IgD-negative memory B cell (primary cell): Measurements from ENCODE around the gene USP5. TPM values are rescaled to one million over a fixed set of nuclear protein-coding genes. Genes with fewer than 3 reads are reported as not detected.
"Not testable (repeated sequence)": the region's sequence is repeated elsewhere in the genome, so short reads cannot be mapped to it uniquely, and the experiment has no call there.

Experiments used
- H3K27ac Mint-ChIP-seq, 3 donors: one replicate each; pipeline ENCODE4 v1.8.0; 2020 to 2022; ENCODE audit warnings: mild to moderate bottlenecking in 3 of 3, mixed read lengths in 3 of 3, moderate library complexity in 1 of 3
- H3K27me3 Mint-ChIP-seq: one replicate; pipeline ENCODE4 v1.8.0; 2021; ENCODE audit warnings: mixed read lengths
- H3K36me3 Mint-ChIP-seq: one replicate; pipeline ENCODE4 v1.8.0; 2020; ENCODE audit warnings: mild to moderate bottlenecking, mixed read lengths
- H3K4me1 Mint-ChIP-seq, 3 donors: one replicate each; pipeline ENCODE4 v1.8.0; 2020 to 2022; ENCODE audit warnings: mixed read lengths in 3 of 3, mild to moderate bottlenecking in 1 of 3
- H3K4me3 Mint-ChIP-seq, 4 donors: one replicate each; pipeline ENCODE4 v1.8.0; 2020 to 2022; ENCODE audit warnings: mild to moderate bottlenecking in 4 of 4, mixed read lengths in 4 of 4, moderate library complexity in 3 of 4
- H3K9me3 Mint-ChIP-seq, 3 donors: one replicate each; pipeline ENCODE4 v1.8.0; 2020 to 2021; ENCODE audit warnings: mixed read lengths in 3 of 3, mild to moderate bottlenecking in 1 of 3
- polyA plus RNA-seq: library from polyadenylated mRNA; unstranded; fragments of 300-500 nt; fragmentation: Illumina TruSeq; gene quantifications from one replicate; pipeline ENCODE4 v1.2.3, GENCODE V29; 2021

The USP5 gene
- polyA plus RNA-seq, 1 donor from 2014 or later, result 33.2 TPM

- peaks cover 8 to 14% (median 14%) of the 10 kb centered on the region in 3 donors for H3K4me1 Mint-ChIP-seq
- no peaks in the 10 kb centered on the region for H3K9me3 Mint-ChIP-seq
- no peak overlapping the region for H3K27ac Mint-ChIP-seq
- peaks cover 13% of the 10 kb centered on the region for H3K36me3 Mint-ChIP-seq
- H3K27me3 Mint-ChIP-seq, result no peaks in the 10 kb centered on the region
- no peak overlapping the region for H3K4me3 Mint-ChIP-seq
Observed at GRCh38 chr12:6855322-6855721, 3.4 kb downstream of the USP5 start.

DNA sequence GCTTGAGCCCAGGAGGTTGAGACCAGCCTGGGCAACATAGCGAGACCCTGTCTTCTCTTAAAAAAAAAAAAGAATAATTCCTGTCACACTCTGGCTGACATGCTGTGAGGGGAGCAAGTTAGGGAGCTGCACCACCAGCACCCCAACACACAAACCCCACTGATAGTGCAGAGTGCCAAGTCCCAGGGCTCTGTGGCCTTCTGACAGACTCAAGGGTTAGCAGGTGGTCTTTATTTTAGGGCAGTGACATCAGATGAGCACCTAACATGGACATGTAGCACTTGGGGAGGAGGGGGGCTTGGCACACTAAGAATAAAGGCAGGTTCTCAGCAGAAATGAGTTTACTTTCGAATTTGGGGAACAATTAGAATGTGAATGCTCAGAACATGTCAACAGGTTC is 6.8 kb downstream of the USP5 start:
- H3K27me3 Mint-ChIP-seq, result no peaks in the 10 kb centered on the region
- H3K36me3 Mint-ChIP-seq, result peaks cover 13% of the 10 kb centered on the region
- no peak overlapping the region for H3K4me3 Mint-ChIP-seq
- H3K4me1 Mint-ChIP-seq, result peaks cover 2 to 6% (median 2%) of the 10 kb centered on the region in 3 donors
- no peak overlapping the region for H3K27ac Mint-ChIP-seq
- no peaks in the 10 kb centered on the region for H3K9me3 Mint-ChIP-seq

GRCh38 chr12:6860116-6860515 is 8.2 kb downstream of the USP5 start:
- peaks cover 13% of the 10 kb centered on the region for H3K36me3 Mint-ChIP-seq
- H3K4me3 Mint-ChIP-seq, result peak overlapping the region in 1 of 4 donors; percentile 14
- no peaks in the 10 kb centered on the region for H3K9me3 Mint-ChIP-seq
- H3K4me1 Mint-ChIP-seq, result peaks cover 0 to 5% (median 2%) of the 10 kb centered on the region in 3 donors
- H3K27me3 Mint-ChIP-seq, result no peaks in the 10 kb centered on the region
- H3K27ac Mint-ChIP-seq, result no peak overlapping the region

DNA sequence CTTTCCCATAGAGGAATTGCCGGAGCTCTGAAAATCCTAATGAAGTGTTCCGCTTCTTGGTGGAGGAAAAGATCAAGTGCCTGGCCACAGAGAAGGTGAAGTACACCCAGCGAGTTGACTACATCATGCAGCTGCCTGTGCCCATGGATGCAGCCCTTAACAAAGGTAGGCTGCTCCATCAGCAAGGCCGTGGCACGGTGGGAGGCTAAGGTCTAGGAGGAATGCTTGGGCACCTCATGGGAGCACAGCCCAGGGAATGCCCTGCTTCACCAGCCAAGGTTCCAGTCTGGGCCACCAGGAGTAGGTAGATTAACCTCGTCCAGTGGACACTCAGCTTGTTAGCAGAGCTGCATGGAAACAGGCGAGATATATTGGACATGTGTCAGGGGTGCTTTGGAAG is 9.0 kb downstream of the USP5 start:
- Mint-ChIP-seq H3K4me1 (peaks cover 0 to 5% (median 2%) of the 10 kb centered on the region in 3 donors), H3K9me3 (no peaks in the 10 kb centered on the region), H3K36me3 (peaks cover 10% of the 10 kb centered on the region), H3K27ac (no peak overlapping the region), H3K27me3 (no peaks in the 10 kb centered on the region), H3K4me3 (peak overlapping the region in 1 of 4 donors; percentile 74)

DNA sequence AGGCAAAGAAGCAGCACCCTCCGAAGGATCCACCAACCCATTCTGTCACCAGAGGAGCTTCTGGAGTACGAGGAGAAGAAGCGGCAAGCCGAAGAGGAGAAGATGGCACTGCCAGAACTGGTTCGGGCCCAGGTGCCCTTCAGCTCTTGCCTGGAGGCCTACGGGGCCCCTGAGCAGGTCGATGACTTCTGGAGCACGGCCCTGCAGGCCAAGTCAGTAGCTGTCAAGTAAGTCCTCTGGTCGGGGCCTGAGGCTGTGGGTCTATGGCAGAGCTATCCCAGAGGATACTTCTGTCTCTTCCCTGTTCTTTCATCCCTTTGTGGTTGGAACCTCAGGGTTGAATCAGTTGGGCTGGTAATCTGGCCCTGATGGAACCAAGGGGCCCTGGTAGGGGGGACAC is 9.4 kb downstream of the USP5 start:
- H3K4me3 Mint-ChIP-seq, result peak overlapping the region in 1 of 4 donors; percentile 74
- H3K9me3 Mint-ChIP-seq, result no peaks in the 10 kb centered on the region
- H3K4me1 Mint-ChIP-seq, result peaks cover under 1 to 5% (median 2%) of the 10 kb centered on the region in 3 donors
- peaks cover 10% of the 10 kb centered on the region for H3K36me3 Mint-ChIP-seq
- H3K27ac Mint-ChIP-seq, result no peak overlapping the region
- no peaks in the 10 kb centered on the region for H3K27me3 Mint-ChIP-seq

- Mint-ChIP-seq H3K9me3 (no peaks in the 10 kb centered on the region), H3K4me1 (peaks cover 0 to 3% (median 0%) of the 10 kb centered on the region in 3 donors), H3K4me3 (peak overlapping the region in 1 of 4 donors; percentile 43), H3K36me3 (peaks cover 2% of the 10 kb centered on the region), H3K27ac (no peak overlapping the region), H3K27me3 (no peaks in the 10 kb centered on the region)
Observed at GRCh38 chr12:6863033-6863432, 11.1 kb downstream of the USP5 start.

- peaks cover 2% of the 10 kb centered on the region for H3K36me3 Mint-ChIP-seq
- H3K9me3 Mint-ChIP-seq, result no peaks in the 10 kb centered on the region
- no peak overlapping the region for H3K27ac Mint-ChIP-seq
- peak overlapping the region in 3 of 4 donors; percentile 17 to 52 (median 41) for H3K4me3 Mint-ChIP-seq
- peaks cover 4 to 8% (median 5%) of the 10 kb centered on the region in 3 donors for H3K4me1 Mint-ChIP-seq
- no peaks in the 10 kb centered on the region for H3K27me3 Mint-ChIP-seq
Observed at GRCh38 chr12:6863586-6864321, 11.8 kb downstream of the USP5 start.

- H3K36me3 Mint-ChIP-seq, H3K9me3 Mint-ChIP-seq, H3K27me3 Mint-ChIP-seq: not testable (repeated sequence)
- Mint-ChIP-seq H3K4me1 (peaks cover 14 to 17% (median 15%) of the 10 kb centered on the region in 3 donors), H3K4me3 (peak overlapping the region in 3 of 4 donors; percentile 12 to 77 (median 64)), H3K27ac (peak overlapping the region in 2 of 3 donors; percentile 26 to 39)
Observed at GRCh38 chr12:6865307-6865706, 13.4 kb downstream of the USP5 start.

DNA sequence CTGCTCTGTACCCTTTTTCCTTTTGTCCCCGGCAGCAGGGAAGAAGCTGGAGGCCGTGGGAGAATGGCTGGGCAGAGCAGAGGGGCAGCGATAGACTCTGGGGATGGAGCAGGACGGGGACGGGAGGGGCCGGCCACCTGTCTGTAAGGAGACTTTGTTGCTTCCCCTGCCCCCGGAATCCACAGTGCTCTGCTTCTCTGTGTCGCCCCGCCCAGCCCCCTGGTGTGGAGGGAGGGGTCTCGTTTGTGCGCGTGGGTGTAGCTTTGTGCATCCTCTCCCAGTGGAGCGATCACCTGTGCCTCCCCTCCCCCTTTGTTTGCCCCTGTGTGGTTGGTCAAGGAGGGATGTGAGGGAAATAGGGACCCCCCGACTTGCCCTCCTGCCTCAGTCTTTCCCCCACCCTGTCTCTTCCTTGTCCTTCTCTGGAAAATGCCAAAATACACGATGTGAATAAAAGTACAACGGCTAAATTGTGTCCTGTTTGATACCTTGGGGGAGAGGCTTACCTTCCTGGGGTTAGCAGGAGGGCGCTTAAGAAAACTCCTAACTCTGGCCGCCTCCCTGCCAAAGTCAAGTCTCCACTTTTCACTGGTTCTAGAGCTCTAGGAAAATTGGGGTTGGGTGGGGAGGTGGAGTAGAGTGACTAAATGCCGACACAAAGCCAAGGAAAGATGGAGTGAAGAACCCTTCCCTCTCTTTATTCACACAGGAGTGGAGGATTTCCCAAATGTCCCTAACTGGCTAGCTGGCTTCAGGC is 14.4 kb downstream of the USP5 start:
- H3K4me1 Mint-ChIP-seq, result peaks cover 14 to 24% (median 24%) of the 10 kb centered on the region in 3 donors
- H3K36me3 Mint-ChIP-seq, result no peaks in the 10 kb centered on the region

GRCh38 chr12:6866920-6867412 is 15.0 kb downstream of the USP5 start:
- Mint-ChIP-seq H3K4me1 (peaks cover 18 to 29% (median 27%) of the 10 kb centered on the region in 3 donors), H3K9me3 (no peaks in the 10 kb centered on the region), H3K36me3 (no peaks in the 10 kb centered on the region), H3K27me3 (no peaks in the 10 kb centered on the region), H3K4me3 (peak overlapping the region; percentile 93 to 98 (median 94)), H3K27ac (peak overlapping the region; percentile 8 to 79 (median 78))

More for the DNA sequence above, 14.4 kb downstream of the USP5 start:
- H3K27ac Mint-ChIP-seq, result peak overlapping the region in 2 of 3 donors; percentile 8 to 79
- peak overlapping the region; percentile 93 to 98 (median 94) for H3K4me3 Mint-ChIP-seq
- no peaks in the 10 kb centered on the region for H3K9me3 Mint-ChIP-seq
- no peaks in the 10 kb centered on the region for H3K27me3 Mint-ChIP-seq

DNA sequence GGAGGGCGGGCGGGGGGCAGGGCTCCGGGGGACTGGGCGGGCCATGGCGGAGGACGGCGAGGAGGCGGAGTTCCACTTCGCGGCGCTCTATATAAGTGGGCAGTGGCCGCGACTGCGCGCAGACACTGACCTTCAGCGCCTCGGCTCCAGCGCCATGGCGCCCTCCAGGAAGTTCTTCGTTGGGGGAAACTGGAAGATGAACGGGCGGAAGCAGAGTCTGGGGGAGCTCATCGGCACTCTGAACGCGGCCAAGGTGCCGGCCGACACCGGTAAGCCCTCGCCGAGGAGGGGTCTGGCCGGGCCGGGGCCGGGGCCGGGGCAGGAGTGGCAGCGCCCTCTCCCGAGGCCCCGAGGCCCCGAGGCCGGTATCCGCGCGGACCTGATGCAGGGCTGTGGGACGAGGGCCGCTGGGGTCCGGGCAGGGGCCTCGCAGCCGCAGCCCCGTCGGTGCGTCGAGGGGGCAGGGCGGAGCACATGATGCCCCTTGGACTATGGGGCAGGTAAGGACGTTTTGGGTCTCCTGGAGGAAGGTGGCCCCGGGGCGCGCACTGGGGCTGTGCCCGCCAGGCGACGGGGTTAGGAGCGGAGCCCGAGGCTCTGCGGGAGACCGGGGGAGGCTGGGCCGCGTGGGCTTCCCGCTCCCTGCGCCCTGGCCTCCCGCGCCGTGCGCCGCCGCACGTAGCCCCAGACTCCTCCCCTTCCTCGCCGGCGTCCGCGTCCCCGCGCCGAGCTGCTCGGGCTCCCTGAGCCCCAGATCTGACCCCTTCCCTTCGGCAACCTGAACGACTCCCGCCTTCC is 15.7 kb downstream of the USP5 start, which contains the start of gene TPI1:
Gene TPI1, plus strand, starts transcription at position 119 of the 798 bp plus-strand sequence. Its CDS starts 36 bp downstream, at position 155.
- Mint-ChIP-seq H3K4me3 (peak within 1 kb of the TSS; percentile 93 to 98 (median 96)), H3K9me3 (no peaks in the 10 kb centered on the region)

DNA sequence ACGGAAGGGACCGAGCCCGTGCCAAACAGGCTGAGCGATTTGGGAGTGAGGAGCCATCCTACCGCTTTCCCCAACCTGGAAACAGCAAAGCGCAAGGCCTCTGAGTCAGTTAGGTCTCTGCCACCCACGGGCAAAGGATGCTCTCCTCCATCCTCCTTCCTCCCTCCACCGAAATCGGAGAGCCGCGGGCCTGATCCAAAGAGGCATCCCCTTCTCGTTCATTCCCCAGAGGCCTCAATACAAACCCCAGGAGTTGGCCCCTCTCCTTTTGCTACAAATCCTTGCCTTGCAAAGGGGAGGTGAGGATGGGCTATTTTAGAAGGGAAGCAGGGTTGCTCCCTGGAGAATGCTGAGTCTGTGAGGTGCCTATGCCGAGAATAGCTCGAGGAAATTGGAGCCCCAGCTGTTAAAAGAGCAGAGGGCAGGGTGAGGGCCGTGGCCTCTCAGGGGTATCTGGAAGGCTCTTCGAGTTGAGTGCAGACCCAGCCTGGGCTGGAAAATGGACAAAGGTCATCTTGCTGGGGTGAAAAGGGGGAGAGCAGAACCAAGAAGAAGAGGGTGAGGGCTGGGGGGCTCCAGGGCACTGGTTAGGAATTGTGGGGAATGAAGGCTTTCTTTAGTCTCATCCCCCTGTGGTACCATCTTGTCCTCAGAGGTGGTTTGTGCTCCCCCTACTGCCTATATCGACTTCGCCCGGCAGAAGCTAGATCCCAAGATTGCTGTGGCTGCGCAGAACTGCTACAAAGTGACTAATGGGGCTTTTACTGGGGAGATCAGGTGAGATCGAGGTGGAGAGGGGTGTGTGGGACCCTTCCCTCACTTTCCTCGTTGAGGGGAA is 16.5 kb downstream of the USP5 start:
- H3K9me3 Mint-ChIP-seq, result no peaks in the 10 kb centered on the region
- H3K36me3 Mint-ChIP-seq, result peaks cover 1% of the 10 kb centered on the region
- no peaks in the 10 kb centered on the region for H3K27me3 Mint-ChIP-seq
- peak overlapping the region; percentile 83 to 98 (median 84) for H3K27ac Mint-ChIP-seq
- peak overlapping the region; percentile 91 to 98 (median 94) for H3K4me3 Mint-ChIP-seq
- peaks cover 23 to 33% (median 33%) of the 10 kb centered on the region in 3 donors for H3K4me1 Mint-ChIP-seq

More for the DNA sequence above, 15.7 kb downstream of the USP5 start, which contains the start of gene TPI1:
- no peaks in the 10 kb centered on the region for H3K27me3 Mint-ChIP-seq
- H3K4me1 Mint-ChIP-seq, result peaks cover 23 to 33% (median 33%) of the 10 kb centered on the region in 3 donors
- peaks cover 1% of the 10 kb centered on the region for H3K36me3 Mint-ChIP-seq
- H3K27ac Mint-ChIP-seq, result peak within 1 kb of the TSS; percentile 84 to 98 (median 90)

DNA sequence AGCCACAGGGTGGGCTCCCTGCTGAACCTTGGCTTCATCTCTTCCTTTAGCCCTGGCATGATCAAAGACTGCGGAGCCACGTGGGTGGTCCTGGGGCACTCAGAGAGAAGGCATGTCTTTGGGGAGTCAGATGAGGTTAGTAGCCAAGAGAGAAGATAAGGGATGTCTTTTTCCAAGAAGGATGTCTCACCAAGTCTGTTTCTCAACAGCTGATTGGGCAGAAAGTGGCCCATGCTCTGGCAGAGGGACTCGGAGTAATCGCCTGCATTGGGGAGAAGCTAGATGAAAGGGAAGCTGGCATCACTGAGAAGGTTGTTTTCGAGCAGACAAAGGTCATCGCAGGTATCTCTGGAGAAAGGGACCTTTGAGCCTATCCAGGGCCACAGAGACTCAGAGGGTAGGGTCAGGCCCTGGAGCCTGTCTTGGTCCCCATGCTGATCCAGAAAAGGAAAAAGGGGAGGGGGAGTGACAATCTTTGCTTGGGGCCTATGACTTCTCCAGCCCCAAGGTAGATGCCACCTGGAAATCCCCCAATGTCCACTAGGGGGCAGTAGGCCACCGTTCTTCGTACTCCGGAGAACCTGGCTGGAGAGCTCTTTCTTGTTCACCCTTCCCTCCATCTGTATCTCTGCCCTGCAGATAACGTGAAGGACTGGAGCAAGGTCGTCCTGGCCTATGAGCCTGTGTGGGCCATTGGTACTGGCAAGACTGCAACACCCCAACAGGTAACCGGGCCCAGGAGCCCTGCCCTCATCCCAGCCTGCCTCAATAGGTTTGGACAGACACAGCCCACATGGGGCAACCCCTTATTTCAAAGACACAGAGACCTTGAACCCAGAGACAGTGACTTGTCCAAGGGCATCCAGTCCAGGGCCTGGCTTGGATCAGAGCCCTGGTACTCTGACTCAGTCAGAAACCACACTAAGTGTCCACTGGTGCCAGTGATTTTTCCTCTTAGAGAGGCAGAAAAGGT is 17.4 kb downstream of the USP5 start:
- Mint-ChIP-seq H3K36me3 (peaks cover 1% of the 10 kb centered on the region), H3K4me3 (peak overlapping the region; percentile 79 to 98 (median 94)), H3K27ac (peak overlapping the region; percentile 46 to 98 (median 84)), H3K4me1 (peaks cover 23 to 39% (median 36%) of the 10 kb centered on the region in 3 donors), H3K9me3 (no peaks in the 10 kb centered on the region), H3K27me3 (no peaks in the 10 kb centered on the region)
